Motor neuron (in vitro differentiated cells): Measurements from ENCODE around the gene IRAG1. TPM values are rescaled to one million over a fixed set of nuclear protein-coding genes. Genes with fewer than 3 reads are reported as not detected.

Experiments used
- ATAC-seq, 8 experiments: fragments of 200-7000 bp; cut with Tn5 transposase; replicated peaks in 6 of 8; 2 replicates each; pipeline ENCODE4 v1.8.0; 2021; ENCODE audit warnings: mild to moderate bottlenecking in 8 of 8, moderate library complexity in 8 of 8
- H3K27ac ChIP-seq, 2 donors: fragments of 250-450 bp; sonication (Bioruptor Pico); 2 replicates each; pipeline ENCODE4 v1.9.0; 2021; ENCODE audit warnings: antibody characterized with exemption in 2 of 2, mild to moderate bottlenecking in 2 of 2, moderate library complexity in 1 of 2
- H3K4me1 ChIP-seq, 2 donors: fragments of 250-450 bp; sonication (Bioruptor Pico); replicated peaks in 1 of 2; 2 replicates each; pipeline ENCODE4 v1.6.1; 2021; ENCODE audit warnings: antibody characterized with exemption in 2 of 2, mild to moderate bottlenecking in 2 of 2, moderate library complexity in 1 of 2
- H3K4me3 ChIP-seq, 5 donors: fragments of 250-450 bp; sonication (Bioruptor Pico); 2 replicates each; pipeline ENCODE4 v1.9.0; 2021; ENCODE audit warnings: antibody characterized with exemption in 5 of 5, mild to moderate bottlenecking in 5 of 5, moderate library complexity in 4 of 5
- WGBS, 10 experiments: fragments of 450-650 bp; shearing (Covaris generic); methylation state at CpG; one replicate each; pipeline ENCODE4 v1.0.0; 2022; 5-methylcytosine and 5-hydroxymethylcytosine counted together
- in situ Hi-C, 9 experiments: fragments of 400-800 bp; cut with MboI; loops; one replicate each; pipeline ENCODE4 v1.15.0; 2021; ENCODE audit warnings: low sequenced_read_pairs in 9 of 9, low pct_unique_long_range_greater_than_20kb in 2 of 9; ENCODE audit not compliant: unreplicated experiment in 9 of 9
- total RNA-seq, 8 experiments: library from RNA; unstranded; fragments of 300-600 nt; gene quantifications; 2 replicates each; pipeline versions ENCODE4 v1.2.3 to v1.2.4, GENCODE V29; 2022

IRAG1 gene
- total RNA-seq, 8 experiments from 2014 or later = 0.13 to 6.1 (median 0.64) TPM

GRCh38 chr11:10722307-10722706, 28.8 kb upstream of the IRAG1 start:
- H3K4me3 ChIP-seq = no peak overlapping the region
- ATAC-seq = no peak
- in situ Hi-C loops = no loop called here
- H3K4me1 ChIP-seq = no peaks in the 10 kb centered on the region
- 76 to 92% methylated on average over 2 to 3 of the region's 4 CpGs; no CpG with 5 or more reads in 8 of the 10 experiments for WGBS, 10 experiments
- no peak overlapping the region for H3K27ac ChIP-seq

GRCh38 chr11:10720881-10721376, 27.4 kb upstream of the IRAG1 start:
- H3K4me1 ChIP-seq = no peaks in the 10 kb centered on the region
- no peak for ATAC-seq
- WGBS, 10 experiments = 43 to 100% (median 86%) methylated on average over 1 to 2 of the region's 2 CpGs; no CpG with 5 or more reads in 5 of the 10 experiments
- in situ Hi-C loops = no loop called here
- H3K4me3 ChIP-seq = no peak overlapping the region
- no peak overlapping the region for H3K27ac ChIP-seq

GRCh38 chr11:10719616-10720015, 26.1 kb upstream of the IRAG1 start:
- no peak overlapping the region for H3K27ac ChIP-seq
- 20 to 83% (median 50%) methylated on average over 1 to 2 of the region's 2 CpGs; no CpG with 5 or more reads in 5 of the 10 experiments for WGBS, 10 experiments
- H3K4me3 ChIP-seq = no peak overlapping the region
- no peaks in the 10 kb centered on the region for H3K4me1 ChIP-seq
- ATAC-seq = no peak
- in situ Hi-C loops = no loop called here

GRCh38 chr11:10716543-10717259, 23.1 kb upstream of the IRAG1 start:
- 53 to 100% (median 69%) methylated on average over 1 to 7 of the region's 9 CpGs; no CpG with 5 or more reads in 2 of the 10 experiments for WGBS, 10 experiments
- in situ Hi-C loops = no loop called here
- H3K27ac ChIP-seq = no peak overlapping the region
- H3K4me1 ChIP-seq = no peaks in the 10 kb centered on the region
- no peak overlapping the region for H3K4me3 ChIP-seq
- ATAC-seq = peak in 2 of 8 experiments; percentile 14 to 51

GRCh38 chr11:10716122-10716521, 22.6 kb upstream of the IRAG1 start:
- no peak overlapping the region for H3K4me3 ChIP-seq
- 0 to 72% (median 46%) methylated on average over 1 to 3 of the region's 3 CpGs; no CpG with 5 or more reads in 1 of the 10 experiments for WGBS, 10 experiments
- H3K4me1 ChIP-seq = no peaks in the 10 kb centered on the region
- no peak overlapping the region for H3K27ac ChIP-seq
- peak in 1 of 8 experiments; percentile 59 for ATAC-seq
- in situ Hi-C loops = no loop called here

GRCh38 chr11:10715571-10715970, 22.0 kb upstream of the IRAG1 start:
- in situ Hi-C loops = no loop called here
- 33 to 75% (median 52%) methylated on average over 1 to 4 of the region's 4 CpGs; no CpG with 5 or more reads in 2 of the 10 experiments for WGBS, 10 experiments
- peak in 1 of 8 experiments; percentile 23 for ATAC-seq
- Histone ChIP-seq H3K4me3 (no peak overlapping the region), H3K4me1 (no peaks in the 10 kb centered on the region), H3K27ac (no peak overlapping the region)

- no peak for ATAC-seq
- H3K27ac ChIP-seq = no peak overlapping the region
- no peaks in the 10 kb centered on the region for H3K4me1 ChIP-seq
- WGBS, 10 experiments = 0 to 76% (median 60%) methylated on average over 1 to 5 of the region's 5 CpGs
- in situ Hi-C loops = no loop called here
- no peak overlapping the region for H3K4me3 ChIP-seq
These were observed 15.9 kb upstream of the IRAG1 start for GRCh38 chr11:10709299-10710086.

- 71 to 100% (median 80%) methylated on average over 1 of the region's 3 CpGs; no CpG with 5 or more reads in 4 of the 10 experiments for WGBS, 10 experiments
- Histone ChIP-seq H3K4me1 (no peaks in the 10 kb centered on the region), H3K4me3 (no peak overlapping the region), H3K27ac (no peak overlapping the region)
- in situ Hi-C loops = no loop called here
- ATAC-seq = no peak
These were observed 14.6 kb upstream of the IRAG1 start for GRCh38 chr11:10708131-10708530.

- WGBS, 10 experiments = 40 to 100% (median 87%) methylated on average over 1 to 2 of the region's 3 CpGs; no CpG with 5 or more reads in 6 of the 10 experiments
- no peak overlapping the region for H3K4me3 ChIP-seq
- no peak overlapping the region for H3K27ac ChIP-seq
- no peak for ATAC-seq
- in situ Hi-C loops = no loop called here
- no peaks in the 10 kb centered on the region for H3K4me1 ChIP-seq
These were observed 8.4 kb upstream of the IRAG1 start for GRCh38 chr11:10701982-10702381.

- 40 to 100% (median 95%) methylated on average over 1 to 3 of the region's 3 CpGs; no CpG with 5 or more reads in 4 of the 10 experiments for WGBS, 10 experiments
- Histone ChIP-seq H3K27ac (no peak overlapping the region), H3K4me1 (no peaks in the 10 kb centered on the region), H3K4me3 (no peak overlapping the region)
- in situ Hi-C loops = no loop called here
- ATAC-seq = no peak
These were observed 5.5 kb upstream of the IRAG1 start for GRCh38 chr11:10699072-10699471.

- H3K4me1 ChIP-seq = no peaks in the 10 kb centered on the region
- no peak for ATAC-seq
- H3K27ac ChIP-seq = no peak overlapping the region
- WGBS, 10 experiments = 100% methylated on average over 1 of the region's 2 CpGs; no CpG with 5 or more reads in 8 of the 10 experiments
- in situ Hi-C loops = no loop called here
- no peak overlapping the region for H3K4me3 ChIP-seq
These were observed 3.7 kb upstream of the IRAG1 start for GRCh38 chr11:10697323-10697620.

GRCh38 chr11:10696468-10697322, 3.1 kb upstream of the IRAG1 start:
- 50 to 100% (median 86%) methylated on average over 2 to 5 of the region's 9 CpGs for WGBS, 10 experiments
- ATAC-seq = no peak
- Histone ChIP-seq H3K27ac (no peak overlapping the region), H3K4me3 (no peak overlapping the region), H3K4me1 (no peaks in the 10 kb centered on the region)
- in situ Hi-C loops = no loop called here

GRCh38 chr11:10695833-10696232, 2.3 kb upstream of the IRAG1 start:
- H3K4me3 ChIP-seq = no peak overlapping the region
- no peak overlapping the region for H3K27ac ChIP-seq
- in situ Hi-C loops = no loop called here
- WGBS, 10 experiments = 0 to 100% (median 86%) methylated on average over 1 to 3 of the region's 3 CpGs; no CpG with 5 or more reads in 1 of the 10 experiments
- no peaks in the 10 kb centered on the region for H3K4me1 ChIP-seq
- ATAC-seq = no peak
